ENCODE measurements around the gene PEX11B.

Gene PEX11B

GRCh38 chr1:145868232-145868631 lies 50.3 kb downstream of the PEX11B start:
- no peak for DNase-seq

GRCh38 chr1:145863282-145864018 lies 55.1 kb downstream of the PEX11B start:
- no peak for DNase-seq

Measured in activated naive CD4-positive, alpha-beta T cell (primary cell).